ENCODE data around the gene STAT3. TPM values are rescaled to one million over a fixed set of nuclear protein-coding genes. Genes with fewer than 3 reads are reported as not detected.
A peak's percentile ranks its signal among the peaks of the same experiment; 100 is the strongest.
"Not testable (repeated sequence)": the region's sequence is repeated elsewhere in the genome, so short reads cannot be mapped to it uniquely, and the experiment has no call there.

Gene STAT3
- polyA plus RNA-seq, 2 of the 4 experiments (the other 2 are of a cell fraction) = 72.8 to 97.8 TPM

- Histone ChIP-seq H3K4me1 (no peaks in the 10 kb centered on the region), H3K9me3 (no peaks in the 10 kb centered on the region), H3K4me3 (no peak overlapping the region), H3K4me2 (no peak overlapping the region), H3K27ac (no peak overlapping the region)
- WGBS (ENCODE audit: missing lambda C conversion rate) = 95% methylated on average over 3 of the region's 3 CpGs
- ATAC-seq = no peak
- ChIA-PET CTCF (interaction anchor here (0.7 to 5.1 kb wide), 9 partner anchors 9 to 223 kb away, joined by 3 to 33 read pairs (median 6); partner anchors contain the start of gene STAT5A), POLR2A (no interaction called here)
- TF ChIP-seq RCOR1 (IDR thresholded peaks at IDR 0.05; ENCODE audit: low read depth, low read length) (no peak), POLR2AphosphoS2 (conservative IDR thresholded peaks at IDR 0.05; ENCODE audit: low read length) (no peak), MAX (IDR thresholded peaks at IDR 0.05) (no peak), POLR2A (IDR thresholded peaks at IDR 0.05; ENCODE audit: low read length) (no peak), ESRRA (IDR thresholded peaks at IDR 0.05; ENCODE audit: borderline replicate concordance, low read length) (no peak), USF2 (IDR thresholded peaks at IDR 0.05) (no peak), HOXB13 (CRISPR knock-in tag; IDR thresholded peaks at IDR 0.05; ENCODE audit: low read depth) (no peak), TFCP2L1 (CRISPR knock-in tag; IDR thresholded peaks at IDR 0.05) (no peak), KDM5A (IDR thresholded peaks at IDR 0.05) (no peak), EHMT2 (IDR thresholded peaks at IDR 0.05; ENCODE audit: low read depth) (no peak), RFX5 (IDR thresholded peaks at IDR 0.05) (no peak), ELK1 (IDR thresholded peaks at IDR 0.05; ENCODE audit: low read depth, low read length) (no peak), ZSCAN20 (CRISPR knock-in tag; IDR thresholded peaks at IDR 0.05) (no peak), GATA3 (IDR thresholded peaks at IDR 0.05; ENCODE audit: borderline replicate concordance) (no peak), ZFP36 (IDR thresholded peaks at IDR 0.05; ENCODE audit: borderline replicate concordance, partially characterized antibody) (no peak), BHLHE40 (IDR thresholded peaks at IDR 0.05; ENCODE audit: low read depth, low read length) (no peak)
- DNase-seq (ENCODE audit: low read depth in 1 of 2, low spot score in 1 of 2) = no peak
- FAIRE-seq = no peak
These were observed 84.5 kb downstream of the STAT3 start for GRCh38 chr17:42303694-42304093.

GRCh38 chr17:42301022-42301421, 87.2 kb downstream of the STAT3 start:
- Histone ChIP-seq H3K9me3 (no peaks in the 10 kb centered on the region), H3K4me1 (no peaks in the 10 kb centered on the region), H3K4me2 (no peak overlapping the region), H3K27ac (no peak overlapping the region), H3K4me3 (no peak overlapping the region)
- ChIA-PET CTCF (interaction anchor here (1.0 to 5.1 kb wide), 11 partner anchors 12 to 231 kb away, joined by 3 to 33 read pairs (median 4); partner anchors contain the start of genes CAVIN1 and STAT5A), POLR2A (interaction anchor here (0.6 kb wide), 1 partner anchor 89 kb away, joined by 7 read pairs; no protein-coding TSS in a partner anchor)
- peak in 1 of 2 experiments; percentile 28; a peak in 2 of 6 replicates for ATAC-seq
- 93% methylated on average over 7 of the region's 9 CpGs for WGBS (ENCODE audit: missing lambda C conversion rate)
- no peak for FAIRE-seq
- DNase-seq (ENCODE audit: low read depth in 1 of 2, low spot score in 1 of 2) = no peak
- TF ChIP-seq HDAC2 (IDR thresholded peaks at IDR 0.05) (no peak), BCL3 (IDR thresholded peaks at IDR 0.05) (no peak), HOXA7 (CRISPR knock-in tag; IDR thresholded peaks at IDR 0.05) (no peak)

- ATAC-seq; H3K4me1 ChIP-seq; DNase-seq (ENCODE audit: low read depth in 1 of 2, low spot score in 1 of 2); FAIRE-seq; POLR2A ChIA-PET; H3K4me3 ChIP-seq; H3K27ac ChIP-seq; H3K4me2 ChIP-seq; H3K9me3 ChIP-seq: not testable (repeated sequence)
- WGBS (ENCODE audit: missing lambda C conversion rate) = no CpG with 5 or more reads among the region's 17 CpGs
- CTCF ChIA-PET = interaction anchor here (1.3 to 4.6 kb wide), 3 partner anchors 11 to 227 kb away, joined by 3 to 14 read pairs (median 5); partner anchors contain the start of gene STAT5A
These were observed 88.3 kb downstream of the STAT3 start for GRCh38 chr17:42299913-42300312.

- H3K27ac ChIP-seq; H3K9me3 ChIP-seq; H3K4me2 ChIP-seq; FAIRE-seq; H3K4me3 ChIP-seq; H3K4me1 ChIP-seq; ATAC-seq; DNase-seq (ENCODE audit: low read depth in 1 of 2, low spot score in 1 of 2); POLR2A ChIA-PET: not testable (repeated sequence)
- WGBS (ENCODE audit: missing lambda C conversion rate) = 89% methylated on average over 5 of the region's 10 CpGs
- CTCF ChIA-PET = interaction anchor here (1.0 to 4.4 kb wide), 4 partner anchors 13 to 107 kb away, joined by 3 to 12 read pairs (median 3); no protein-coding TSS in a partner anchor
These were observed 88.9 kb downstream of the STAT3 start for GRCh38 chr17:42299361-42299760.

- FAIRE-seq; H3K4me2 ChIP-seq; H3K4me3 ChIP-seq; H3K9me3 ChIP-seq; POLR2A ChIA-PET; H3K27ac ChIP-seq; ATAC-seq; DNase-seq (ENCODE audit: low read depth in 1 of 2, low spot score in 1 of 2); H3K4me1 ChIP-seq: not testable (repeated sequence)
- CTCF ChIA-PET = interaction anchor here (0.6 to 4.4 kb wide), 5 partner anchors 12 to 237 kb away, joined by 3 to 12 read pairs (median 4); no protein-coding TSS in a partner anchor
- WGBS (ENCODE audit: missing lambda C conversion rate) = 87% methylated on average over 10 of the region's 10 CpGs
These were observed 90.5 kb downstream of the STAT3 start for GRCh38 chr17:42297775-42298174.
